Epithelial cell of proximal tubule (primary cell): ENCODE results near the gene CASTOR1. TPM values are rescaled to one million over a fixed set of nuclear protein-coding genes. Genes with fewer than 3 reads are reported as not detected.

Source experiments
- DNase-seq: peaks from one replicate; pipeline ENCODE4 v3.0.0-alpha.2; 2011; ENCODE audit warnings: low read depth
- H3K4me3 ChIP-seq: 2 replicates; pipeline ENCODE4 v1.5.1; 2011; ENCODE audit warnings: low read depth, mild to moderate bottlenecking, low read length
- total RNA-seq: library from RNA; depleted of rRNA; stranded (reverse); fragments of >200 nt; gene quantifications from 2 replicates; pipeline ENCODE4 v1.2.3, GENCODE V29; 2015
- TF ChIP-seq, protein P1 (sequence below): conservative IDR thresholded peaks from 2 replicates; pipeline ENCODE4 v1.5.1; 2012; ENCODE audit warnings: low read depth, mild to moderate bottlenecking, low read length

CASTOR1 gene
- total RNA-seq, 1 donor from 2014 or later: 14.3 TPM

DNA sequence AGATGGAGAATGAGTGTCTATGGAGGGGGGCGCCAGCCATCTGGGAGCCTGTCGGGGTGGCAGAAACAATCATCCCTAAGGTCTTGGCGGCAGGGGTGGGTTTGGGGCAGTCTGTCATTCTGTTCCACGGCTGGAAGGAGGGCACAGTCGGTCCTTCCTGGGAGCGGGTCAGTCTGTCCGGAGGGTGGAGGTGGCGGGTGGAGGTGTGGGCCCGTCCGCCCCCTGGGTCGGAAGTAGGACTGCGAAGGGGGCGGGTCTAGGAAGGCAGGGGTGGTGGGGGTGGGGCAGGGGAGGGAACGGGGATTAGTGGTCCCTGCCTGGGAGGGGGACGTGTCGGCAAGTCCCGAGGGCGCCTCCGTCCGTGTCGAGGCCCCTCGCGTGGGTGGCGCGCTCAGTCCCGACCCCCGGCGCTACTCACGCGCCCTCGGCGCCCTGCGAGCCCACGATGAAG, 37.0 kb upstream of the CASTOR1 start:
- DNase-seq: no peak
- TF ChIP-seq, protein P1, sequence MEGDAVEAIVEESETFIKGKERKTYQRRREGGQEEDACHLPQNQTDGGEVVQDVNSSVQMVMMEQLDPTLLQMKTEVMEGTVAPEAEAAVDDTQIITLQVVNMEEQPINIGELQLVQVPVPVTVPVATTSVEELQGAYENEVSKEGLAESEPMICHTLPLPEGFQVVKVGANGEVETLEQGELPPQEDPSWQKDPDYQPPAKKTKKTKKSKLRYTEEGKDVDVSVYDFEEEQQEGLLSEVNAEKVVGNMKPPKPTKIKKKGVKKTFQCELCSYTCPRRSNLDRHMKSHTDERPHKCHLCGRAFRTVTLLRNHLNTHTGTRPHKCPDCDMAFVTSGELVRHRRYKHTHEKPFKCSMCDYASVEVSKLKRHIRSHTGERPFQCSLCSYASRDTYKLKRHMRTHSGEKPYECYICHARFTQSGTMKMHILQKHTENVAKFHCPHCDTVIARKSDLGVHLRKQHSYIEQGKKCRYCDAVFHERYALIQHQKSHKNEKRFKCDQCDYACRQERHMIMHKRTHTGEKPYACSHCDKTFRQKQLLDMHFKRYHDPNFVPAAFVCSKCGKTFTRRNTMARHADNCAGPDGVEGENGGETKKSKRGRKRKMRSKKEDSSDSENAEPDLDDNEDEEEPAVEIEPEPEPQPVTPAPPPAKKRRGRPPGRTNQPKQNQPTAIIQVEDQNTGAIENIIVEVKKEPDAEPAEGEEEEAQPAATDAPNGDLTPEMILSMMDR: no peak
- H3K4me3 ChIP-seq: peak overlapping the region; percentile 74

DNA sequence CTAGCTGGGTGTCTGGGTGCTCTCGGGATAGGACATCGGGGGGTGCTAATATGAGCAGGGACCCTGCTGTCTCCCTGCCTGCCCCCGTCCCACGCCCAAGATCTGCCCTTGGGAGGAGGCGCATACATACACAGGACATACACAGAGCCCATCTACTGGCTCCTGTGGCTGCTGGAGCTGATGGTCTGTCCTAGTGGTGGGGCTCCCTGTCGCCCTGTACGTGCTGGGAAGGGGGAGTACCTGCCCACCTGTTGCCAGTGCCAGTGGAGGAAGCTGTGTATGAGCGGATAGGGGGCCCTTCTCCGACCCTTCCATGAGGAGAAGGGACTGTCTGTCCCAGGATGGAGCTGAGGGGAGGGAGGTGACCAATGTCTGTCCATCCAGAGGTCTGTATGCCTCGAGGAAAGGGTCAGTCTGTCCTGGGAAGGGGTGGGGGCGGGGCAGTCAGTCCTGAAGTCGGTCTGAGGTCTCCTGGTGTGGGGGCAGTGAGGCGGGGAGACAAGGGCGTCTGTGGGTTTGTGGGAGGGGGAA, 36.5 kb upstream of the CASTOR1 start:
- TF ChIP-seq, protein P1: no peak
- no peak for DNase-seq
- H3K4me3 ChIP-seq: peak overlapping the region; percentile 74

GRCh38 chr22:30325065-30325720, 35.9 kb upstream of the CASTOR1 start:
- peak; percentile 78 for DNase-seq
- peak overlapping the region; percentile 74 for H3K4me3 ChIP-seq
- TF ChIP-seq, protein P1: no peak

DNA sequence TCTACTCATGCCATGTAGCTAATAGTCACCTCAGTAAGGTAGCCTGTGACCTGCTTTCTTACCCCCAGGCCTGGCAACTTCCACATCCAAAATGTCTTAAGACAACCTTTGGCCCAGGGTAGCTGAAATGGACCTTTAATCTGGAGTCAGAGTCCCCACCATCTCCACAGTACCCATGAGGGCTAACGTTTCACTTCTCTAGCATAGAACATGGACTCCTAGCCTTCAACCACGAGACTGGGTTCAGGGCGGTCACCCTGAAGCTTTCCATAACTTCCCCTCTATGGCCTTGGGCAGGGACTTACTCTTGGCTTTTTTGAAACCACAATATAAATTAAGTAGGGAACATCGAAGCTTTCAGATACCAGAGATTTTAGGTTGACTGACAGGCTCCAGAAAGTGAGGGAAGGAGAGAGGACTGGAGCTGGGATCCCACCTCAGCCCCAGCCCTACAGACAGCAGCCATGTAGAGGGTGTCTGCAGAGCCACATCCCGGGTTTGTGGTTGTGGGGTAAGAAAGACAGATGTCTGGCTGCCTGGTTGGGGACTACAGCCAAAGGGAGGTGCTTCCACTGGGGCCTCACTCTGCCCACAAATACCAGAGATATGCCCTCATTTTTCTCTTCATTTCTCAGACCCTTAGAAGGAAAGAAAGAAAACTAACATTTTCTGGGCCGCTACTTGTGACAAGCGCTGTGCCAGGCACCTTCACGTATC, 34.9 kb upstream of the CASTOR1 start:
- TF ChIP-seq, protein P1: no peak
- H3K4me3 ChIP-seq: peak overlapping the region; percentile 74
- DNase-seq: no peak

DNA sequence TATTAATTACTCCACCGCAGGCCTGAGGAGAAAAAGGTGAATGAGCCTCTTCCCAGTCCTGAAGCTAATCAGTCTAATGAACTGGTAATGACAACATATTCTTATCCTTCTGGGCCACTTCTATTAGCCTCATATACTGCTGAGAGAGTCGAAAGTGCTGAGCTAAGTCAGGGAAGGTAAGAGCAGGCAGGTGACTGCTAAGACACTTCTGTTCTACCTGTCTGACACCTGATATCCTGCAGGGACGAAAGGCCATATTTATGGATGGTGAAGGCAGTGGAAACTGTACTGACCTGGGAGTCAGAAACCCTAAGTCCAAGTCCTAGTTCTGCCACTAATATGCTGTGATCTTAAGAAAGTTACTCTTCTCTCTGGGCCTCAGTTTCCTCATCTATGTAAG, 33.9 kb upstream of the CASTOR1 start:
- no peak for DNase-seq
- no peak overlapping the region for H3K4me3 ChIP-seq
- TF ChIP-seq, protein P1: no peak

DNA sequence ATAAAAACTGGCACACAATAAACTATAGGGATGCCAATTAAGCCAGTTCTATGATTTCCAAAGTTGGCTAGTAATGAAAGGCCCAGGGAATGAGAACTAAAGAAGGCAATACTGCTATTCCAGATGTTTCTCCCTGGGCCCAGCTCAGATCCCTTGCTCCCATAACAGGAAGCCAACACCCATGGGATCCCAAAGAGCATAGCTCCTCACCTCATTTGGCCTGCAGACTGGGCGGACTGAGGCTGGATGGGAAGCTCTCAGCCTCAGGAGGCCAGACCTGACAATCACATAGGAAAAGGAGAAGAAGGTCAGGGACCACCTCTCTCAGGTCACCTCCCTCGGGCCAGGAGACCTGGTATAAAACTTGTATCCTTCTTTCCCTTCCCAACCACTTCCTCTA, 32.2 kb upstream of the CASTOR1 start:
- no peak overlapping the region for H3K4me3 ChIP-seq
- TF ChIP-seq, protein P1: no peak
- DNase-seq: no peak
